ENCODE measurements around the gene NLK. TPM values are rescaled to one million over a fixed set of nuclear protein-coding genes. Genes with fewer than 3 reads are reported as not detected.

NLK gene
- total RNA-seq, 1 donor from 2014 or later = 13.3 TPM

- Histone ChIP-seq H3K4me1 (no peaks in the 10 kb centered on the region), H3K4me3 (no peak overlapping the region), H3K36me3 (no peaks in the 10 kb centered on the region), H3K27ac (no peak overlapping the region), H3K27me3 (no peaks in the 10 kb centered on the region), H3K9me3 (no peaks in the 10 kb centered on the region)
- intact Hi-C loops (cut with DNase I) = no loop called here
- TF ChIP-seq POLR2AphosphoS5 (IDR thresholded peaks at IDR 0.05; ENCODE audit: insufficient read depth in 1 of 2, low read depth in 1 of 2) (no peak), POLR2A (IDR thresholded peaks at IDR 0.05) (no peak), CTCF (IDR thresholded peaks at IDR 0.05) (no peak)
- DNase-seq (ENCODE audit: extremely low spot score in 2 of 2) = no peak
Measured at GRCh38 chr17:28090551-28090950, 48.1 kb downstream of the NLK start.

GRCh38 chr17:28092088-28092487, 49.6 kb downstream of the NLK start:
- no peaks in the 10 kb centered on the region for H3K36me3 ChIP-seq
- H3K27ac ChIP-seq = no peak overlapping the region
- no peak overlapping the region for H3K4me3 ChIP-seq
- TF ChIP-seq CTCF (IDR thresholded peaks at IDR 0.05) = no peak
- no peak for TF ChIP-seq POLR2AphosphoS5 (IDR thresholded peaks at IDR 0.05; ENCODE audit: insufficient read depth in 1 of 2, low read depth in 1 of 2)
- TF ChIP-seq POLR2A (IDR thresholded peaks at IDR 0.05) = no peak
- DNase-seq (ENCODE audit: extremely low spot score in 2 of 2) = no peak
- H3K27me3 ChIP-seq = no peaks in the 10 kb centered on the region
- no peaks in the 10 kb centered on the region for H3K9me3 ChIP-seq
- intact Hi-C loops (cut with DNase I) = no loop called here
- H3K4me1 ChIP-seq = no peaks in the 10 kb centered on the region

- Histone ChIP-seq H3K4me3 (no peak overlapping the region), H3K4me1 (no peaks in the 10 kb centered on the region), H3K27ac (no peak overlapping the region), H3K36me3 (no peaks in the 10 kb centered on the region), H3K9me3 (no peaks in the 10 kb centered on the region), H3K27me3 (no peaks in the 10 kb centered on the region)
- intact Hi-C loops (cut with DNase I) = no loop called here
- no peak for DNase-seq (ENCODE audit: extremely low spot score in 2 of 2)
- no peak for TF ChIP-seq POLR2A (IDR thresholded peaks at IDR 0.05)
- TF ChIP-seq CTCF (IDR thresholded peaks at IDR 0.05) = no peak
- no peak for TF ChIP-seq POLR2AphosphoS5 (IDR thresholded peaks at IDR 0.05; ENCODE audit: insufficient read depth in 1 of 2, low read depth in 1 of 2)
Measured at GRCh38 chr17:28093999-28094716, 51.7 kb downstream of the NLK start.

GRCh38 chr17:28096756-28097155, 54.3 kb downstream of the NLK start:
- no peak overlapping the region for H3K27ac ChIP-seq
- H3K4me1 ChIP-seq = no peaks in the 10 kb centered on the region
- no peak for DNase-seq (ENCODE audit: extremely low spot score in 2 of 2)
- H3K9me3 ChIP-seq = no peaks in the 10 kb centered on the region
- no peaks in the 10 kb centered on the region for H3K27me3 ChIP-seq
- TF ChIP-seq POLR2A (IDR thresholded peaks at IDR 0.05) (no peak), POLR2AphosphoS5 (IDR thresholded peaks at IDR 0.05; ENCODE audit: insufficient read depth in 1 of 2, low read depth in 1 of 2) (no peak), CTCF (IDR thresholded peaks at IDR 0.05) (no peak)
- no peaks in the 10 kb centered on the region for H3K36me3 ChIP-seq
- intact Hi-C loops (cut with DNase I) = no loop called here
- H3K4me3 ChIP-seq = no peak overlapping the region

GRCh38 chr17:28097254-28097653, 54.8 kb downstream of the NLK start:
- H3K4me3 ChIP-seq = no peak overlapping the region
- H3K36me3 ChIP-seq = no peaks in the 10 kb centered on the region
- intact Hi-C loops (cut with DNase I) = no loop called here
- no peaks in the 10 kb centered on the region for H3K27me3 ChIP-seq
- DNase-seq (ENCODE audit: extremely low spot score in 2 of 2) = no peak
- no peaks in the 10 kb centered on the region for H3K9me3 ChIP-seq
- TF ChIP-seq CTCF (IDR thresholded peaks at IDR 0.05) (no peak), POLR2AphosphoS5 (IDR thresholded peaks at IDR 0.05; ENCODE audit: insufficient read depth in 1 of 2, low read depth in 1 of 2) (no peak), POLR2A (IDR thresholded peaks at IDR 0.05) (no peak)
- no peaks in the 10 kb centered on the region for H3K4me1 ChIP-seq
- H3K27ac ChIP-seq = no peak overlapping the region
